ENCODE data around the gene TSHZ2.

TSHZ2 gene

GRCh38 chr20:53247468-53248103 is 275.4 kb downstream of the TSHZ2 start:
- no peak for DNase-seq (ENCODE audit: low spot score)

GRCh38 chr20:53250456-53250855 is 278.3 kb downstream of the TSHZ2 start:
- peak; percentile 8 for DNase-seq (ENCODE audit: low spot score)

- DNase-seq (ENCODE audit: low spot score): no peak
These were observed 279.8 kb downstream of the TSHZ2 start for GRCh38 chr20:53252002-53252401.

- no peak for DNase-seq (ENCODE audit: low spot score)
These were observed 281.5 kb downstream of the TSHZ2 start for GRCh38 chr20:53253668-53254067.

- no peak for DNase-seq (ENCODE audit: low spot score)
These were observed 283.0 kb downstream of the TSHZ2 start for GRCh38 chr20:53255102-53255710.

GRCh38 chr20:53258741-53259140 is 286.6 kb downstream of the TSHZ2 start:
- DNase-seq (ENCODE audit: low spot score): no peak

GRCh38 chr20:53260168-53260567 is 288.0 kb downstream of the TSHZ2 start:
- no peak for DNase-seq (ENCODE audit: low spot score)

GRCh38 chr20:53260591-53260990 is 288.4 kb downstream of the TSHZ2 start:
- no peak for DNase-seq (ENCODE audit: low spot score)

- no peak for DNase-seq (ENCODE audit: low spot score)
These were observed 290.2 kb downstream of the TSHZ2 start for GRCh38 chr20:53262365-53262764.

GRCh38 chr20:53263554-53264438 is 291.6 kb downstream of the TSHZ2 start:
- DNase-seq (ENCODE audit: low spot score): no peak

GRCh38 chr20:53264604-53265003 is 292.4 kb downstream of the TSHZ2 start:
- DNase-seq (ENCODE audit: low spot score): no peak

GRCh38 chr20:53265304-53265875 is 293.2 kb downstream of the TSHZ2 start:
- DNase-seq (ENCODE audit: low spot score): no peak

- no peak for DNase-seq (ENCODE audit: low spot score)
These were observed 297.2 kb downstream of the TSHZ2 start for GRCh38 chr20:53269380-53269779.

GRCh38 chr20:53270792-53271375 is 298.7 kb downstream of the TSHZ2 start:
- no peak for DNase-seq (ENCODE audit: low spot score)

GRCh38 chr20:53274365-53274764 is 302.2 kb downstream of the TSHZ2 start:
- DNase-seq (ENCODE audit: low spot score): no peak

- no peak for DNase-seq (ENCODE audit: low spot score)
These were observed 302.6 kb downstream of the TSHZ2 start for GRCh38 chr20:53274807-53275206.

GRCh38 chr20:53276143-53276542 is 304.0 kb downstream of the TSHZ2 start:
- no peak for DNase-seq (ENCODE audit: low spot score)

- no peak for DNase-seq (ENCODE audit: low spot score)
These were observed 306.4 kb downstream of the TSHZ2 start for GRCh38 chr20:53278555-53278954.

GRCh38 chr20:53279735-53280134 is 307.6 kb downstream of the TSHZ2 start:
- no peak for DNase-seq (ENCODE audit: low spot score)

- DNase-seq (ENCODE audit: low spot score): no peak
These were observed 309.5 kb downstream of the TSHZ2 start for GRCh38 chr20:53281557-53282117.

GRCh38 chr20:53282217-53282955 is 310.2 kb downstream of the TSHZ2 start:
- no peak for DNase-seq (ENCODE audit: low spot score)
